SW 1271 (cell line): ENCODE data around the gene KCNQ1.

Source experiments
- DNase-seq, 2 experiments: peaks; one replicate each; lab custom pipeline; 2025; lab: John Stamatoyannopoulos, UW

The KCNQ1 gene

GRCh38 chr11:2821891-2822290, 377.1 kb downstream of the KCNQ1 start:
- DNase-seq, result no peak

GRCh38 chr11:2824851-2825250, 380.0 kb downstream of the KCNQ1 start:
- no peak for DNase-seq

GRCh38 chr11:2825261-2825888, 380.6 kb downstream of the KCNQ1 start:
- no peak for DNase-seq

- no peak for DNase-seq
Measured at GRCh38 chr11:2825889-2826678, 381.3 kb downstream of the KCNQ1 start.

- no peak for DNase-seq
Measured at GRCh38 chr11:2826679-2827056, 381.9 kb downstream of the KCNQ1 start.

GRCh38 chr11:2827256-2827655, 382.4 kb downstream of the KCNQ1 start:
- no peak for DNase-seq

- no peak for DNase-seq
Measured at GRCh38 chr11:2827792-2828191, 383.0 kb downstream of the KCNQ1 start.

- DNase-seq, result no peak
Measured at GRCh38 chr11:2828585-2829330, 383.9 kb downstream of the KCNQ1 start.

GRCh38 chr11:2830030-2830812, 385.4 kb downstream of the KCNQ1 start:
- DNase-seq, result no peak

- DNase-seq, result no peak
Measured at GRCh38 chr11:2830886-2831285, 386.1 kb downstream of the KCNQ1 start.

GRCh38 chr11:2831781-2832532, 387.1 kb downstream of the KCNQ1 start:
- DNase-seq, result no peak

GRCh38 chr11:2832533-2833020, 387.8 kb downstream of the KCNQ1 start:
- DNase-seq, result no peak

GRCh38 chr11:2833051-2833715, 388.4 kb downstream of the KCNQ1 start:
- DNase-seq, result no peak

- no peak for DNase-seq
Measured at GRCh38 chr11:2833716-2834502, 389.1 kb downstream of the KCNQ1 start.

- no peak for DNase-seq
Measured at GRCh38 chr11:2834503-2835273, 389.9 kb downstream of the KCNQ1 start.

- no peak for DNase-seq
Measured at GRCh38 chr11:2835296-2835695, 390.5 kb downstream of the KCNQ1 start.

GRCh38 chr11:2835751-2836150, 390.9 kb downstream of the KCNQ1 start:
- no peak for DNase-seq

- DNase-seq, result no peak
Measured at GRCh38 chr11:2836315-2837095, 391.7 kb downstream of the KCNQ1 start.
